A549 (cell line): Measurements from ENCODE around the gene NPHP3.

ENCODE experiments used
- BCL3 ChIP-seq: fragments of >200 bp; sonication (Bioruptor Twin); formaldehyde crosslinking; IDR thresholded peaks from 3 replicates; pipeline ENCODE4 v1.6.1; 2016
- CTCF ChIP-seq: fragments of >200 bp; sonication (Bioruptor Twin); formaldehyde crosslinking; IDR thresholded peaks from 3 replicates; pipeline ENCODE4 v1.5.1; 2016
- POLR2A ChIP-seq: IDR thresholded peaks from 2 replicates; pipeline ENCODE4 v1.6.1; 2012; ENCODE audit warnings: mild to moderate bottlenecking, low read length

DNA sequence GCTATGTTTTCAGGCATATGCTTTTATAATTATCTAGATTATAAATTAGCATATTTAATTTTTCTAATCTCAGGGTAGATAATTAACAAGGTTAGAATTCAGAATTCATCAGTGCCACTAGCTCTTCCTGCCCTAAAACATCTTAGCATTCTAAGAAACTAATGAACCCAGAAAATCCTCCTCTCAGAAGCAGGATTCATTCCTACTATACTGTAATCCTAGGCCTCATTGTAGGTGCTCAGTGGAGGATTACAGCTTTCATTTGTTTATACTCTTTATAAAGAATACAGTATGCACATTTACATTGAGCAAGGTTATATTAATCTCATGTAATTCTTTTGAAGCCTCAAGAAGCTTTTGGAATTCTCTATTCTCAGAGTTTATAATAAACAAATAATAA is 83.5 kb downstream of the NPHP3 start:
- no peak for TF ChIP-seq POLR2A
- no peak for TF ChIP-seq BCL3
- no peak for TF ChIP-seq CTCF
